HepG2 (cell line): ENCODE results near the gene AHRR. TPM values are rescaled to one million over a fixed set of nuclear protein-coding genes. Genes with fewer than 3 reads are reported as not detected.

Experiments used
- BCL3 ChIP-seq: sonication (generic); formaldehyde crosslinking; IDR thresholded peaks from 2 replicates; pipeline ENCODE4 v1.5.1; 2020; ENCODE audit warnings: mild to moderate bottlenecking, missing genetic modification reagents, moderate library complexity
- HNRNPH1 ChIP-seq: fragments of 200-400 bp; formaldehyde crosslinking; optimal IDR thresholded peaks from 2 replicates; pipeline ENCODE3; 2017; ENCODE audit warnings: mild to moderate bottlenecking, low read depth, low read length
- KDM1A ChIP-seq: IDR thresholded peaks from 2 replicates; pipeline ENCODE4 v1.6.1; 2016; ENCODE audit warnings: missing compliant biosample characterization
- KIAA2018 ChIP-seq: sonication (generic); formaldehyde crosslinking; IDR thresholded peaks from 2 replicates; pipeline ENCODE4 v1.5.0; 2020; ENCODE audit warnings: mild to moderate bottlenecking, missing genetic modification reagents, borderline replicate concordance
- KLF6 ChIP-seq: IDR thresholded peaks from 2 replicates; pipeline ENCODE4 v1.8.0; 2016; ENCODE audit warnings: missing biosample characterization, missing genetic modification reagents
- MAFF ChIP-seq: IDR thresholded peaks from 2 replicates; pipeline ENCODE4 v1.6.1; 2011; ENCODE audit warnings: low read depth, low read length, improper control_type of control experiment
- MEIS2 ChIP-seq: sonication (generic); formaldehyde crosslinking; IDR thresholded peaks from 2 replicates; pipeline ENCODE4 v1.9.0; 2021; ENCODE audit warnings: mild to moderate bottlenecking, missing genetic modification reagents
- PCBP1 ChIP-seq: fragments of 200-400 bp; formaldehyde crosslinking; IDR thresholded peaks from 2 replicates; pipeline ENCODE4 v1.6.1; 2017; ENCODE audit warnings: mild to moderate bottlenecking, low read depth, low read length, borderline replicate concordance
- PHF20 ChIP-seq: sonication (generic); formaldehyde crosslinking; IDR thresholded peaks from 2 replicates; pipeline ENCODE4 v1.5.0; 2020; ENCODE audit warnings: mild to moderate bottlenecking, missing genetic modification reagents
- RXRA ChIP-seq: sonication (generic); formaldehyde crosslinking; IDR thresholded peaks from 2 replicates; pipeline ENCODE4 v1.5.1; 2020; ENCODE audit warnings: missing genetic modification reagents
- TGIF2 ChIP-seq: IDR thresholded peaks from 2 replicates; pipeline ENCODE4 v1.6.1; 2016; ENCODE audit warnings: control low read depth, missing compliant biosample characterization
- ZNF138 ChIP-seq: sonication (generic); formaldehyde crosslinking; IDR thresholded peaks from 2 replicates; pipeline ENCODE4 v1.5.0; 2020; ENCODE audit warnings: mild to moderate bottlenecking, low read depth, missing genetic modification reagents
- ZNF501 ChIP-seq: sonication (generic); formaldehyde crosslinking; IDR thresholded peaks from 2 replicates; pipeline ENCODE4 v1.5.1; 2020; ENCODE audit warnings: mild to moderate bottlenecking, moderate library complexity, missing genetic modification reagents
- ZNF580 ChIP-seq: IDR thresholded peaks from 2 replicates; pipeline ENCODE4 v1.6.1; 2016; ENCODE audit warnings: low read depth, borderline replicate concordance
- ZNF629 ChIP-seq: sonication (generic); formaldehyde crosslinking; conservative IDR thresholded peaks from 2 replicates; pipeline ENCODE4 v1.5.0; 2020; ENCODE audit warnings: missing genetic modification reagents
- ZNF781 ChIP-seq: sonication (generic); formaldehyde crosslinking; IDR thresholded peaks from 2 replicates; pipeline ENCODE4 v1.5.1; 2020; ENCODE audit warnings: borderline replicate concordance, mild to moderate bottlenecking, missing genetic modification reagents; ENCODE audit errors: not compliant biosample characterization
- ZSCAN30 ChIP-seq: sonication (generic); formaldehyde crosslinking; IDR thresholded peaks from 2 replicates; pipeline ENCODE4 v1.5.0; 2020; ENCODE audit warnings: mild to moderate bottlenecking, missing genetic modification reagents
- polyA plus RNA-seq, 8 experiments: library from polyadenylated mRNA; depleted of rRNA in 3 of 8; stranded (reverse) in 7 of 8; unstranded in 1 of 8; fragments of >200 nt; fragmentation: Illumina TruSeq in 4 of 8; extraction: Trizol in 4 of 8; gene quantifications; 2 replicates each; pipeline versions ENCODE4 v1.2.1 to v1.2.3, GENCODE V29; 2011 to 2016; ENCODE audit warnings: low read depth in 4 of 8, missing spikeins in 1 of 8, mixed read lengths in 1 of 8; ENCODE audit not compliant: insufficient read depth in 1 of 8
- total RNA-seq, 5 experiments: library from RNA; depleted of rRNA; stranded (reverse); fragments of >200 nt; fragmentation: Illumina TruSeq; extraction: Trizol; gene quantifications; 2 replicates each; pipeline ENCODE4 v1.2.3, GENCODE V29; 2016; ENCODE audit warnings: low read depth in 1 of 5

Gene AHRR
- total and polyA plus RNA-seq, 2 of the 13 experiments (the other 11 are each of a cell fraction or from before 2014, with no cell fraction given) = 0.28 to 0.35 TPM

- TF ChIP-seq KIAA2018 (CRISPR knock-in tag) (no peak), RXRA (CRISPR knock-in tag) (peak; percentile 12; the same call in 1 of the 2 replicates), HNRNPH1 (no peak), BCL3 (CRISPR knock-in tag) (peak; percentile 99), ZNF501 (peak; percentile 55; the same call in 1 of the 2 replicates), MAFF (no peak), ZNF580 (CRISPR knock-in tag) (peak; percentile 81), PHF20 (CRISPR knock-in tag) (0 out of 2 replicates have a peak, but pooled peaks have one; percentile 25), ZNF138 (CRISPR knock-in tag) (peak; percentile 96), ZNF781 (no peak), PCBP1 (no peak), MEIS2 (CRISPR knock-in tag) (peak; percentile 94), KDM1A (CRISPR knock-in tag) (no peak), KLF6 (peak; percentile 97), TGIF2 (CRISPR knock-in tag) (peak; percentile 67; the same call in 1 of the 2 replicates), ZSCAN30 (no peak), ZNF629 (CRISPR knock-in tag) (peak; percentile 3; the same call in 1 of the 2 replicates)
These were observed 151.4 kb downstream of the AHRR start (continued) for GRCh38 chr5:472656-473550.
